WTC11 (cell line): Measurements from ENCODE around the gene ABCG4.

ENCODE experiments used
- ATF2 ChIP-seq: sonication (generic); formaldehyde crosslinking; IDR thresholded peaks from 2 replicates; pipeline ENCODE4 v1.8.1; 2022; ENCODE audit warnings: low read depth, missing genetic modification reagents, borderline replicate concordance
- ESRRA ChIP-seq: sonication (generic); formaldehyde crosslinking; IDR thresholded peaks from 2 replicates; pipeline ENCODE4 v1.8.1; 2022; ENCODE audit warnings: mild to moderate bottlenecking, missing genetic modification reagents, borderline replicate concordance
- HMGA2 ChIP-seq: fragments of 250-450 bp; sonication (Bioruptor Pico); IDR thresholded peaks from 2 replicates; pipeline ENCODE4 v1.4.0; 2021; ENCODE audit warnings: mild to moderate bottlenecking, moderate library complexity
- KAT7 ChIP-seq: sonication (generic); formaldehyde crosslinking; IDR thresholded peaks from 2 replicates; pipeline ENCODE4 v1.8.1; 2023; ENCODE audit warnings: missing genetic modification reagents, mild to moderate bottlenecking, borderline replicate concordance
- TEAD4 ChIP-seq: sonication (generic); formaldehyde crosslinking; IDR thresholded peaks from 2 replicates; pipeline ENCODE4 v1.8.0; 2022; ENCODE audit warnings: mild to moderate bottlenecking, missing genetic modification reagents
- TP53 ChIP-seq: sonication (generic); formaldehyde crosslinking; IDR thresholded peaks from 2 replicates; pipeline ENCODE4 v1.8.1; 2023; ENCODE audit warnings: mild to moderate bottlenecking, missing genetic modification reagents
- TF ChIP-seq, protein P1 (sequence below): sonication (generic); formaldehyde crosslinking; IDR thresholded peaks from 2 replicates; pipeline ENCODE4 v1.8.1; 2023; ENCODE audit warnings: mild to moderate bottlenecking, moderate library complexity, missing genetic modification reagents
- TF ChIP-seq, protein P2 (sequence below): fragments of 200-600 bp; IDR thresholded peaks from 2 replicates; pipeline ENCODE4 v1.8.0; 2022; ENCODE audit warnings: antibody characterized with exemption
- TF ChIP-seq, protein P3 (sequence below): sonication (generic); formaldehyde crosslinking; IDR thresholded peaks from 2 replicates; pipeline ENCODE4 v1.8.1; 2023; ENCODE audit warnings: mild to moderate bottlenecking, missing genetic modification reagents, moderate library complexity

- TF ChIP-seq, protein P1, sequence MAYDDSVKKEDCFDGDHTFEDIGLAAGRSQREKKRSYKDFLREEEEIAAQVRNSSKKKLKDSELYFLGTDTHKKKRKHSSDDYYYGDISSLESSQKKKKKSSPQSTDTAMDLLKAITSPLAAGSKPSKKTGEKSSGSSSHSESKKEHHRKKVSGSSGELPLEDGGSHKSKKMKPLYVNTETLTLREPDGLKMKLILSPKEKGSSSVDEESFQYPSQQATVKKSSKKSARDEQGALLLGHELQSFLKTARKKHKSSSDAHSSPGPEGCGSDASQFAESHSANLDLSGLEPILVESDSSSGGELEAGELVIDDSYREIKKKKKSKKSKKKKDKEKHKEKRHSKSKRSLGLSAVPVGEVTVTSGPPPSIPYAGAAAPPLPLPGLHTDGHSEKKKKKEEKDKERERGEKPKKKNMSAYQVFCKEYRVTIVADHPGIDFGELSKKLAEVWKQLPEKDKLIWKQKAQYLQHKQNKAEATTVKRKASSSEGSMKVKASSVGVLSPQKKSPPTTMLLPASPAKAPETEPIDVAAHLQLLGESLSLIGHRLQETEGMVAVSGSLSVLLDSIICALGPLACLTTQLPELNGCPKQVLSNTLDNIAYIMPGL, result no peak
- TF ChIP-seq, protein P2, sequence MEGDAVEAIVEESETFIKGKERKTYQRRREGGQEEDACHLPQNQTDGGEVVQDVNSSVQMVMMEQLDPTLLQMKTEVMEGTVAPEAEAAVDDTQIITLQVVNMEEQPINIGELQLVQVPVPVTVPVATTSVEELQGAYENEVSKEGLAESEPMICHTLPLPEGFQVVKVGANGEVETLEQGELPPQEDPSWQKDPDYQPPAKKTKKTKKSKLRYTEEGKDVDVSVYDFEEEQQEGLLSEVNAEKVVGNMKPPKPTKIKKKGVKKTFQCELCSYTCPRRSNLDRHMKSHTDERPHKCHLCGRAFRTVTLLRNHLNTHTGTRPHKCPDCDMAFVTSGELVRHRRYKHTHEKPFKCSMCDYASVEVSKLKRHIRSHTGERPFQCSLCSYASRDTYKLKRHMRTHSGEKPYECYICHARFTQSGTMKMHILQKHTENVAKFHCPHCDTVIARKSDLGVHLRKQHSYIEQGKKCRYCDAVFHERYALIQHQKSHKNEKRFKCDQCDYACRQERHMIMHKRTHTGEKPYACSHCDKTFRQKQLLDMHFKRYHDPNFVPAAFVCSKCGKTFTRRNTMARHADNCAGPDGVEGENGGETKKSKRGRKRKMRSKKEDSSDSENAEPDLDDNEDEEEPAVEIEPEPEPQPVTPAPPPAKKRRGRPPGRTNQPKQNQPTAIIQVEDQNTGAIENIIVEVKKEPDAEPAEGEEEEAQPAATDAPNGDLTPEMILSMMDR, result no peak
- no peak for TF ChIP-seq HMGA2
- TF ChIP-seq TEAD4 (CRISPR knock-in tag), result no peak
- no peak for TF ChIP-seq ATF2 (CRISPR knock-in tag)
- TF ChIP-seq ESRRA (CRISPR knock-in tag), result no peak
- no peak for TF ChIP-seq KAT7
- TF ChIP-seq TP53 (CRISPR knock-in tag), result no peak
- TF ChIP-seq, protein P3, sequence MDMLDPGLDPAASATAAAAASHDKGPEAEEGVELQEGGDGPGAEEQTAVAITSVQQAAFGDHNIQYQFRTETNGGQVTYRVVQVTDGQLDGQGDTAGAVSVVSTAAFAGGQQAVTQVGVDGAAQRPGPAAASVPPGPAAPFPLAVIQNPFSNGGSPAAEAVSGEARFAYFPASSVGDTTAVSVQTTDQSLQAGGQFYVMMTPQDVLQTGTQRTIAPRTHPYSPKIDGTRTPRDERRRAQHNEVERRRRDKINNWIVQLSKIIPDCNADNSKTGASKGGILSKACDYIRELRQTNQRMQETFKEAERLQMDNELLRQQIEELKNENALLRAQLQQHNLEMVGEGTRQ (CRISPR knock-in tag), result no peak
Measured at GRCh38 chr11:119189393-119189792, 40.5 kb downstream of the ABCG4 start.
